IMR-90 (cell line): ENCODE data around the gene RUNX2. TPM values are rescaled to one million over a fixed set of nuclear protein-coding genes. Genes with fewer than 3 reads are reported as not detected.

Experiments used
- ATAC-seq: fragments of 200-7000 bp; cut with Tn5 transposase; 2 replicates; pipeline ENCODE4 v1.9.1; 2020; ENCODE audit warnings: low read depth, mild to moderate bottlenecking, moderate library complexity
- BruUV-seq: library from RNA; stranded (reverse); fragments of 400-500 nt; replicated peaks from 2 replicates; lab custom pipeline; 2021; lab: Mats Ljungman, UMichigan
- CTCF ChIA-PET: fragments of 300-600 bp; formaldehyde crosslinking; extraction: SDS; loops from one replicate; lab custom pipeline; 2021; ENCODE audit warnings: antibody characterized with exemption; lab: Yijun Ruan, JAX
- POLR2A ChIA-PET: fragments of 300-600 bp; sonication (Branson Sonifier 250); formaldehyde crosslinking; loops from one replicate; lab custom pipeline; 2022; ENCODE audit warnings: antibody characterized with exemption; ENCODE audit not compliant: unreplicated experiment; lab: Charles Lee
- DNase-seq: peaks from one replicate; pipeline ENCODE4 v3.0.0; 2013
- H2AFZ ChIP-seq: replicated peaks from 2 replicates; pipeline ENCODE3; 2013; ENCODE audit warnings: low read length, mild to moderate bottlenecking; ENCODE audit not compliant: poor library complexity
- H2AK5ac ChIP-seq: 2 replicates; pipeline ENCODE4 v1.6.1; 2013; ENCODE audit warnings: low read depth, low read length, inconsistent platforms
- H2AK9ac ChIP-seq: replicated peaks from 2 replicates; pipeline ENCODE3; 2013; ENCODE audit warnings: mild to moderate bottlenecking, low read depth, low read length, moderate library complexity; ENCODE audit not compliant: poor library complexity
- H2BK120ac ChIP-seq: 2 replicates; pipeline ENCODE4 v1.6.1; 2013; ENCODE audit warnings: low read depth, low read length, inconsistent platforms
- H2BK15ac ChIP-seq: 3 replicates; pipeline ENCODE4 v1.6.1; 2013; ENCODE audit warnings: low read depth, low read length, inconsistent platforms
- H2BK20ac ChIP-seq: 2 replicates; pipeline ENCODE4 v1.6.1; 2013; ENCODE audit warnings: low read depth, mild to moderate bottlenecking, inconsistent platforms, low read length, moderate library complexity
- H2BK5ac ChIP-seq: 2 replicates; pipeline ENCODE4 v1.6.1; 2013; ENCODE audit warnings: mild to moderate bottlenecking, low read depth, low read length, inconsistent platforms; ENCODE audit not compliant: poor library complexity, severe bottlenecking
- H3K14ac ChIP-seq: replicated peaks from 2 replicates; pipeline ENCODE4 v1.6.1; 2013; ENCODE audit warnings: low read depth, low read length, inconsistent platforms
- H3K18ac ChIP-seq: 2 replicates; pipeline ENCODE4 v1.6.1; 2013; ENCODE audit warnings: low read depth, low read length, control low read depth
- H3K23ac ChIP-seq: 2 replicates; pipeline ENCODE4 v1.6.1; 2013; ENCODE audit warnings: low read depth, low read length, inconsistent platforms
- H3K27ac ChIP-seq: 2 replicates; pipeline ENCODE4 v1.5.1; 2013; ENCODE audit warnings: mild to moderate bottlenecking, control low read depth, low read length; ENCODE audit not compliant: insufficient read depth
- H3K27me3 ChIP-seq: 2 replicates; pipeline ENCODE4 v1.6.1; 2013; ENCODE audit warnings: low read length; ENCODE audit not compliant: control insufficient read depth, insufficient read depth
- H3K36me3 ChIP-seq: 2 replicates; pipeline ENCODE4 v1.6.1; 2013; ENCODE audit warnings: low read length, mixed read lengths; ENCODE audit not compliant: control insufficient read depth, insufficient read depth
- H3K4ac ChIP-seq: 2 replicates; pipeline ENCODE4 v1.6.1; 2013; ENCODE audit warnings: low read depth, low read length, inconsistent platforms
- H3K4me1 ChIP-seq: 2 replicates; pipeline ENCODE4 v1.6.1; 2013; ENCODE audit warnings: low read length, mixed read lengths; ENCODE audit not compliant: control insufficient read depth, insufficient read depth
- H3K4me2 ChIP-seq: 2 replicates; pipeline ENCODE4 v1.6.1; 2013; ENCODE audit warnings: low read depth, mild to moderate bottlenecking, control low read depth, low read length, moderate library complexity
- H3K4me3 ChIP-seq: 2 replicates; pipeline ENCODE4 v1.5.1; 2013; ENCODE audit warnings: low read depth, mild to moderate bottlenecking, control low read depth, low read length, moderate library complexity; ENCODE audit not compliant: insufficient read depth
- H3K56ac ChIP-seq: 2 replicates; pipeline ENCODE4 v1.6.1; 2013; ENCODE audit warnings: low read length, inconsistent platforms; ENCODE audit not compliant: insufficient read depth; ENCODE audit errors: extremely low read depth
- H3K79me1 ChIP-seq, 2 experiments: 2 replicates each; pipeline ENCODE4 v1.6.1; 2013; ENCODE audit warnings: low read length in 2 of 2, inconsistent platforms in 1 of 2, low read depth in 1 of 2
- H3K9ac ChIP-seq: 2 replicates; pipeline ENCODE4 v1.6.1; 2013; ENCODE audit warnings: low read depth, low read length, control low read depth
- H3K9me1 ChIP-seq: 2 replicates; pipeline ENCODE4 v1.6.1; 2013; ENCODE audit warnings: low read length, inconsistent platforms; ENCODE audit not compliant: insufficient read depth
- H3K9me3 ChIP-seq: 2 replicates; pipeline ENCODE4 v1.6.1; 2013; ENCODE audit warnings: low read length; ENCODE audit not compliant: control insufficient read depth, insufficient read depth
- H4K20me1 ChIP-seq: 2 replicates; pipeline ENCODE4 v1.6.1; 2013; ENCODE audit warnings: low read length, inconsistent platforms; ENCODE audit not compliant: insufficient read depth
- H4K5ac ChIP-seq: 2 replicates; pipeline ENCODE4 v1.6.1; 2013; ENCODE audit warnings: mild to moderate bottlenecking, low read depth, low read length, control low read depth
- H4K8ac ChIP-seq, 2 experiments: 2 replicates each; pipeline ENCODE4 v1.6.1; 2013; ENCODE audit warnings: low read depth in 2 of 2, low read length in 2 of 2, control low read depth in 1 of 2, inconsistent platforms in 1 of 2
- H4K91ac ChIP-seq: 2 replicates; pipeline ENCODE4 v1.6.1; 2013; ENCODE audit warnings: low read depth, low read length, inconsistent platforms; ENCODE audit not compliant: insufficient read depth
- CHD1 ChIP-seq: IDR thresholded peaks from 2 replicates; pipeline ENCODE4 v1.6.1; 2012; ENCODE audit warnings: low read depth, low read length, improper control_type of control experiment
- FOS ChIP-seq: fragments of 150-350 bp; IDR thresholded peaks from 2 replicates; pipeline ENCODE4 v1.6.1; 2016; ENCODE audit warnings: low read depth, low read length
- RCOR1 ChIP-seq: IDR thresholded peaks from 2 replicates; pipeline ENCODE4 v1.6.1; 2012; ENCODE audit warnings: mild to moderate bottlenecking, low read length, improper control_type of control experiment; ENCODE audit not compliant: insufficient replicate concordance
- WGBS, 2 experiments: methylation state at CpG; one replicate each; pipeline versions ENCODE4 v1.1.5 to v1.1.7; 2013; ENCODE audit warnings: missing lambda C conversion rate in 2 of 2; ENCODE audit not compliant: insufficient read length in 1 of 2; ENCODE audit errors: extremely low coverage in 2 of 2; 5-methylcytosine and 5-hydroxymethylcytosine counted together
- dilution Hi-C: fragments of 300-500 bp; cut with HindIII; formaldehyde crosslinking; loops from one replicate; pipeline ENCODE4 v1.14.3; 2018; ENCODE audit warnings: low sequenced_read_pairs; ENCODE audit not compliant: unreplicated experiment
- in situ Hi-C: fragments of 300-500 bp; cut with MboI; formaldehyde crosslinking; loops from 3 replicates; pipeline ENCODE4 v1.14.3; 2019; ENCODE audit warnings: low sequenced_read_pairs, inconsistent platforms, mixed read lengths
- intact Hi-C: fragments of 100-400 bp; cut with micrococcal nuclease; formaldehyde crosslinking; loops from 2 replicates; pipeline ENCODE4 v1.10.0; 2022
- polyA plus RNA-seq, 3 experiments: library from polyadenylated mRNA; depleted of rRNA; stranded (reverse); fragments of >200 nt; gene quantifications; 2 replicates each; pipeline ENCODE4 v1.2.3, GENCODE V29; 2012; ENCODE audit warnings: low replicate concordance in 1 of 3
- total RNA-seq: library from RNA; depleted of rRNA; stranded (reverse); fragments of >200 nt; gene quantifications from 2 replicates; pipeline ENCODE4 v1.2.3, GENCODE V29; 2012

Gene RUNX2
- total and polyA plus RNA-seq, 2 of the 4 experiments (the other 2 are of a cell fraction): 2.3 to 4.7 TPM

GRCh38 chr6:45554591-45554990 is 226.5 kb downstream of the RUNX2 start:
- H3K23ac ChIP-seq: no peak overlapping the region
- H2BK120ac ChIP-seq: no peak overlapping the region
- in situ Hi-C loops (no loop called here), intact Hi-C loops (no loop called here), dilution Hi-C loops (no loop called here)
- DNase-seq (peak; percentile 19), ATAC-seq (no peak)
- H3K56ac ChIP-seq: no peak overlapping the region
- H2BK15ac ChIP-seq: no peak overlapping the region
- H2BK20ac ChIP-seq: no peak overlapping the region
- no peak overlapping the region for H4K5ac ChIP-seq
- WGBS, 2 experiments: no CpG with 5 or more reads among the region's 1 CpG
- H3K79me1 ChIP-seq: peaks cover 0 to 16% of the 10 kb centered on the region in 2 experiments; a peak in 2 of 4 replicates
- H4K91ac ChIP-seq: peak overlapping the region; percentile 16
- no peak overlapping the region for H3K4me2 ChIP-seq
- H3K27me3 ChIP-seq: no peaks in the 10 kb centered on the region
- H3K4ac ChIP-seq: no peak overlapping the region
- H4K8ac ChIP-seq: no peak overlapping the region
- H3K18ac ChIP-seq: no peak overlapping the region
- peaks cover 12% of the 10 kb centered on the region for H3K9me1 ChIP-seq
- ChIA-PET CTCF (no interaction called here), POLR2A (no interaction called here)
- no peak overlapping the region for H3K9ac ChIP-seq
- no peak overlapping the region for H2AFZ ChIP-seq
- no peaks in the 10 kb centered on the region for H3K36me3 ChIP-seq
- H2AK9ac ChIP-seq: no peak overlapping the region
- peaks cover 16% of the 10 kb centered on the region for H3K4me1 ChIP-seq
- BruUV-seq: no TSS peak
- H4K20me1 ChIP-seq: no peaks in the 10 kb centered on the region
- H3K14ac ChIP-seq: no peak overlapping the region; the same call in 1 of the 2 replicates
- TF ChIP-seq RCOR1 (no peak), FOS (no peak), CHD1 (no peak)
- H2BK5ac ChIP-seq: no peak overlapping the region
- no peak overlapping the region for H3K27ac ChIP-seq
- 0 out of 2 replicates have a peak overlapping the region, but pooled peaks have one; percentile 24 for H2AK5ac ChIP-seq
- no peak overlapping the region for H3K4me3 ChIP-seq
- H3K9me3 ChIP-seq: no peaks in the 10 kb centered on the region
